Activated T-helper 9 cell treated with anti-CD3 and anti-CD28 coated beads, Interleukin-2, amount 50 U/mL, for 16 hours (primary cell): ENCODE data around the gene ERICH6.
A peak's percentile ranks its signal among the peaks of the same experiment; 100 is the strongest.

ENCODE experiments used
- DNase-seq: peaks from one replicate; pipeline ENCODE4 v3.0.0-alpha.2; 2020; ENCODE audit warnings: low read depth

The ERICH6 gene

GRCh38 chr3:150703756-150704344 is at the start of gene ERICH6:
Gene ERICH6 (minus strand): TSS chr3:150703920. CDS start chr3:150703898, 22 bp downstream.
- peak; percentile 63 for DNase-seq

GRCh38 chr3:150751781-150752263 is 48.1 kb upstream of the ERICH6 start:
- no peak for DNase-seq

GRCh38 chr3:150749255-150749654 is 45.5 kb upstream of the ERICH6 start:
- DNase-seq = no peak

- no peak for DNase-seq
These were observed 44.9 kb upstream of the ERICH6 start for GRCh38 chr3:150748684-150749047.

GRCh38 chr3:150747886-150748683 is 44.4 kb upstream of the ERICH6 start:
- DNase-seq = no peak

GRCh38 chr3:150746791-150747590 is 43.3 kb upstream of the ERICH6 start:
- no peak for DNase-seq

- no peak for DNase-seq
These were observed 42.1 kb upstream of the ERICH6 start for GRCh38 chr3:150745832-150746231.

- DNase-seq = no peak
These were observed 41.1 kb upstream of the ERICH6 start for GRCh38 chr3:150744919-150745211.

- no peak for DNase-seq
These were observed 40.6 kb upstream of the ERICH6 start for GRCh38 chr3:150744041-150744918.

GRCh38 chr3:150743508-150743907 is 39.8 kb upstream of the ERICH6 start:
- DNase-seq = no peak

- no peak for DNase-seq
These were observed 39.0 kb upstream of the ERICH6 start for GRCh38 chr3:150742679-150743078.

- DNase-seq = no peak
These were observed 38.4 kb upstream of the ERICH6 start for GRCh38 chr3:150742141-150742523.

- DNase-seq = no peak
These were observed 37.9 kb upstream of the ERICH6 start for GRCh38 chr3:150741497-150742140.

GRCh38 chr3:150740733-150741496 is 37.2 kb upstream of the ERICH6 start:
- DNase-seq = no peak

- DNase-seq = no peak
These were observed 36.3 kb upstream of the ERICH6 start for GRCh38 chr3:150739877-150740645.

GRCh38 chr3:150739200-150739863 is 35.6 kb upstream of the ERICH6 start:
- DNase-seq = no peak

GRCh38 chr3:150738688-150739087 is 35.0 kb upstream of the ERICH6 start:
- no peak for DNase-seq

- peak; percentile 10 for DNase-seq
These were observed 34.4 kb upstream of the ERICH6 start for GRCh38 chr3:150737874-150738679.
